Measurements from ENCODE around the gene STXBP5L. TPM values are rescaled to one million over a fixed set of nuclear protein-coding genes. Genes with fewer than 3 reads are reported as not detected.
"Not testable (repeated sequence)": the region's sequence is repeated elsewhere in the genome, so short reads cannot be mapped to it uniquely, and the experiment has no call there.

Gene STXBP5L
- total RNA-seq, 1 experiment from 2014 or later, result not detected

DNA sequence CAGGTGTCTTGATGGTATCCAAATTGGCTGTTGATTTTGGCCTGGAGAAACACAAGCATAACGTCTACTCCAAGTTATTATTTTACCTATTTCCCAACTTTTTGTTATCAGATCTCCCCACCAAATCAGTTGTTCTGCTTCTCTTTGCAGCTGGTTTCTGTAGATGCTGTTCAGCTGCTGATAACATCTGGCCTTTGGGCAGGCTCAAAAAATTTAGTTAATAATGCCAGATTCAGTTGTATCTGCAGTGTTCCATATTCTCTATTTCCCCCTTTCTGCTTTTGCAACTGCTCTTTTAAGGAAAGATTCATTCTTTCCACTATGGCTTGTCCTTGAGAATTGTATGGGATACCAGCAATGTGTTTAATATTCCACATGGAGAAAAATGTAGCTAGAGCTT is 488.0 kb downstream of the STXBP5L start:
- in situ Hi-C loops (cut with HindIII; ENCODE audit: low sequenced_read_pairs); DNase-seq (ENCODE audit: low spot score): not testable (repeated sequence)

GRCh38 chr3:121398051-121398450 is 490.0 kb downstream of the STXBP5L start:
- DNase-seq (ENCODE audit: low spot score); in situ Hi-C loops (cut with HindIII; ENCODE audit: low sequenced_read_pairs): not testable (repeated sequence)

DNA sequence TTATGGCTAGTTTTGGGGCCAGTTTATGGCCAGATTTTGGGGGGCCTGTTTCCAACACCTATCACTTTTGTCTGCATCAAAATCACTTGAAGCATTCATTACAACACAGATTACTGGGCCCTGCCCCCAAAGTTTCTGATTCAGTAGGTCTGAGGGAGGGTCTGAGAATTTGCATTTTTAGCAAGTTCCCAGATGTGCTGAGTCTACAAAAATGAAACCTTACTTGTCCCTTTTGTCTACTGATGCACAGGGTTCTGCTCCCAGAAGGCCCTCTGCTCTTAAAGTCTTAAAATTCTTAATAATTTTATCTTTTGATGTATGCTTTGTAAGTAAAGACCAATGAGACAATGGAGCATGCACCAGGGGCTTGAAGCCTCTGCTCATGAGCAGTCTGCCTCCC is 491.8 kb downstream of the STXBP5L start:
- in situ Hi-C loops (cut with HindIII; ENCODE audit: low sequenced_read_pairs), result no loop called here
- DNase-seq (ENCODE audit: low spot score), result no peak

DNA sequence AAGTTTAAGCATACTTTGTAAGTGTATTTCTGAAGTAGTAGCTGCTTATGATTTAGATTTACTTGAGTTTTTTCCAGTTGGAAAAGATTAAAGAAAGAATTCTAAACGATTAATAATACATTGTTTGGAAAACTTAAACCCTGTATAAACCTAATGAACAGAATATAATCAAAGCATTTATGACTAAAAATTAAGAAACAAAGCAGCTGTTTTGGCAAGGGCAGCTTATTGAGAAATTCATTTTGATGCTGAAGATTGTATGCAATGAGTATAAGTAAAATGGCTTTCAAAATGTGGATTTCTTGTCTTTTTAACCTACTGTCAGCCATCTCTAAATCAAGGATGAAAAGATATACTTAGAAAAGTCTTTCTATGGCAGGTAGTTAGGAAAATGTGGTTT is 497.6 kb downstream of the STXBP5L start:
- in situ Hi-C loops (cut with HindIII; ENCODE audit: low sequenced_read_pairs), result no loop called here
- no peak for DNase-seq (ENCODE audit: low spot score)

DNA sequence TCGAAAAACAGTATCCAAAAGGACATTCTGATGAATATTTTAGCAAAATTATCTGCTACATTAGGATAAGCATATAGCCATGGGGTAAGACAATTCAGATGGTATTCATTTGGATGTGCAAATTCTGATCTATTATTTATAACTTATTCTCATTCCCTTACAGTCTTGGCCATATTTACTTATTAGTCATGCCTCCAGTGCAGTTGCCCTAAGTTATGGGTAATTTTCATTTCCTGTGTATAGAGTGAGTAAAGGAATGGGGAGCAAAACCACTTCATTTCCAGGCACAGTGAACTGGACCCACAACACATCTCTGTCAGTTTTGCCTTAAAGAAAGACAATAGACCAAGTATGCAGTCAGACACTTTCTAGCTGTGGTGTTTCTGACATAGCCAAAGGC is 503.5 kb downstream of the STXBP5L start:
- in situ Hi-C loops (cut with HindIII; ENCODE audit: low sequenced_read_pairs), result no loop called here
- DNase-seq (ENCODE audit: low spot score), result no peak

DNA sequence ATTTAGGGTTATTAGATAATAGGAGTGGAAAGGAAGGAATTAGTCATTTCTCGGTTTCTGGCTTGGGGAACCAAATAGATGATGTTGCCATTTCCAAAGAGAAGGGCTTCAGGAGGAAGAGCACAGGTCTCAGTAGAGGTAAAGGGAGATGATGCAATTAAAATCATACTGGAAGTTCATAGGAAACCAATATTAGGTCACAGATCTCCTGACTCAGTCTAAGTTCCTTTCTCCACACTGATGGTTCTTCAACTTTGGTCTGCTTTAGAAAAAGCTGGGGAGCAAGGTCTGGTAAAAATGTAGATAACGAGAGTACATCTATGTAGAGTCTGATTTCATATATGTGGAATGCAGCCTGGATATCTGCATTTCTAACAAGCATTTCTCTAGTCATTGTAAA is 506.9 kb downstream of the STXBP5L start:
- no peak for DNase-seq (ENCODE audit: low spot score)
- in situ Hi-C loops (cut with HindIII; ENCODE audit: low sequenced_read_pairs), result no loop called here

DNA sequence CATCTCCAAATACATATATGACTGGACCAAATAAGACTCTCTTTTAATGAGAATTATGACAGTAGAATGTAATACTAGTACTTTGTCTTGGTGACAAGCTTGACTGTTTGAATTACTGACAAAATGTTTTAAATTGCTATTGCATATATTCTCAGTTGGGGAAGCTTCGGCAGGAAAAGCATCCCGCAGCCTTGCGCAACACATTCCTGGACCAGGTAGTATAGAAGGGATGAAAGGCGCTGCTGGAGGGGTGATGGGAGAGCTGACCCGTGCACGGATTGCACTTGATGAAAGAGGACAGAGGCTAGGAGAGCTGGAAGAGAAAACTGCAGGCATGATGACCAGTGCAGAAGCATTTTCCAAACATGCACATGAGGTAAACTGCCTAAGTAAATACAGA is 510.2 kb downstream of the STXBP5L start:
- DNase-seq (ENCODE audit: low spot score), result no peak
- in situ Hi-C loops (cut with HindIII; ENCODE audit: low sequenced_read_pairs), result no loop called here

- in situ Hi-C loops (cut with HindIII; ENCODE audit: low sequenced_read_pairs), result no loop called here
- no peak for DNase-seq (ENCODE audit: low spot score)
Measured at GRCh38 chr3:121424549-121424948, 516.5 kb downstream of the STXBP5L start.

GRCh38 chr3:121430664-121431215 is 522.7 kb downstream of the STXBP5L start:
- DNase-seq (ENCODE audit: low spot score), result no peak
- in situ Hi-C loops (cut with HindIII; ENCODE audit: low sequenced_read_pairs), result no loop called here

DNA sequence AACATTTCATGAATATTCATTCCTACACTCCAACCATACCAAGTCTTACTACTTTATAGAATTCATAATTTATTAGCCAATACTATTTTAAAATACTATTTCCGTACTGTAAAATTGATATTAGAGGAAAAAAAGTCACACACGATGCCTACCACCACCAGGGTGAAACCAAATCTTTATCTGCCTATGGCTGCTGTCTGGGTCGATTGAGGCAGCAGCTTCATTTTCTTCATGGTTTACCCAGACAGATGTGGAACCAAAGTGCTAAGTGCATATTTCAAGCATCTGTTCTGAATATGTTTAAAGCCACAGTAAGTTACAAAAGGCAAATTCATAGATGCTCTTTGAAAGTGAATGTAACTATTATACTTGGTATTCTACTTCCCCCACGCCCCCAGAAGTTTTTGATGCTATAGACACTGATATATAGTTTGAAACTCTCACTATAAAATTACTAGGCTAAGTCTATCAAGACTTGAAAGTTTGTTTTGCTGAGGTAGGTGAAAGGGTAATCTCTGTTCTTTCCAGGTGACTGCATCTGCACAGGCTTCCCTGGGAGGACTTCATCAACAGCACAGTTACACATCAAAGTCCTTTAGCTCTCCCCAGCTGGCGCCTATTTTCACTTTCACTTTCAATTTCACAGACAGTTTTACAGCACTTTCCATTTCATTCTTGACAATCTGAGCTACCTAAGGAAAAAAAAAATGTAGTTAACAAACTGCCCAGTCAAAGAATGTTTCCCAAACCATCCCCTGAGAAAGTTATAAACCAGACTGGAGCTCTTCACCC is 523.9 kb downstream of the STXBP5L start:
- in situ Hi-C loops (cut with HindIII; ENCODE audit: low sequenced_read_pairs), result no loop called here
- no peak for DNase-seq (ENCODE audit: low spot score)

DNA sequence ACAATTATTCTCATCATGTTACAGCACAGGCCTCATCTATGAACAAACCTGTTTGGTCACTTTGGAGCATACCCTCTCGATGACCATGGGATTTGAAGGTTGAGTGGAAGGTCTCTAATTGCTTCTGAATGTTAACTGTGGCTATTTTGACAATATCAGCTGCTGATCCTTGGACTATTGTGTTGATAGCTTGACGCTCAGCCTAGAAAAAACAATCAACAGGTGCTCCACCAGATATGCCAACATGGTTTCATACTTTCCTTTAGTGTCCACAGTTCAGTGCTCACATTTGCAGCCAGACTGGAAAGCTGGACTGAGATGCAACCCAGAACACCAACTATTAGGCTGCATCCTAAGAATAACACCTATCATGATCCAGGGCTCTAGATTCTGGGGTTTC is 528.1 kb downstream of the STXBP5L start:
- in situ Hi-C loops (cut with HindIII; ENCODE audit: low sequenced_read_pairs), result no loop called here
- DNase-seq (ENCODE audit: low spot score), result no peak

DNA sequence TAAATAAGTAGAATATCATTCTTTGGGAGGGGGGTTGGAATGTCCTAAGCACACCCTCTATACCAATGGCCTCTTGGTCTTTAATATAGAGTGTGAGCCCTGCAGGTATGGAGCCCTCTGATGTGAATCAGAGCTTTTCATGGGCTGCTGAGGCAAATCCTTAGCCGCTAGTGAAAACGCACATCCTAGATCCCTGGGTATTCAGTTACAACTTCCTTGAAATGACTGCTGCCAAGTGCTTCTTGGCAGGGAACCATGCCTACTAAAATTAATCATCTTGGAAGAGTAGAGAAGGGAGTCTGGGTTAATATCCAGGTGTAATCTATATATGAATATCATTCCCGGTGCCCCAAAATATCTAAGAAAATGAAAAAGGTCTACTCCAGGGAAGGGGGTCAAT is 528.6 kb downstream of the STXBP5L start:
- DNase-seq (ENCODE audit: low spot score), result peak; percentile 47
- in situ Hi-C loops (cut with HindIII; ENCODE audit: low sequenced_read_pairs), result no loop called here

GRCh38 chr3:121443456-121443855 is 535.5 kb downstream of the STXBP5L start:
- in situ Hi-C loops (cut with HindIII; ENCODE audit: low sequenced_read_pairs), result no loop called here

GRCh38 chr3:121451752-121452151 is 543.7 kb downstream of the STXBP5L start:
- in situ Hi-C loops (cut with HindIII; ENCODE audit: low sequenced_read_pairs); DNase-seq (ENCODE audit: low spot score): not testable (repeated sequence)

More at GRCh38 chr3:121443456-121443855, 535.5 kb downstream of the STXBP5L start:
- no peak for DNase-seq (ENCODE audit: low spot score)

DNA sequence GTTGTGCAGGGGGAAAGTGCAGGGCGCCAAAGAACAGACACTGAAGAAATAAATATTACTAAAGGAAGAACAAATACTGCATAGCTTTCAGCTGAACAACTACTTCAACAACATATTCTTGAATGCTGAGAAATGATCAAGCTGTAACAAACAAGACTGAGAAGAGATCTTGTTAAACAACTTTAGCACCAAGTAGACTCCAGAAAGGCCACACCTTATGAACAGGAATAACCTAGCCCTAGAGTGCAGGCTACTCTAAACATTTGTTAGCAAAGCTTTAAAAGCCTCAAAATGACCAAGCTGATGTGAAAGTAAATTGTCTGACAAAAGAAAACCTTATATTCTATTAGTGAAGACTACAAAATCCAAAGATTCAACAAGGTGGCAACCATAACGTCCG is 554.6 kb downstream of the STXBP5L start:
- DNase-seq (ENCODE audit: low spot score), result no peak
- in situ Hi-C loops (cut with HindIII; ENCODE audit: low sequenced_read_pairs), result no loop called here

- DNase-seq (ENCODE audit: low spot score), result no peak
- in situ Hi-C loops (cut with HindIII; ENCODE audit: low sequenced_read_pairs), result no loop called here
Measured at GRCh38 chr3:121463745-121464144, 555.7 kb downstream of the STXBP5L start.

DNA sequence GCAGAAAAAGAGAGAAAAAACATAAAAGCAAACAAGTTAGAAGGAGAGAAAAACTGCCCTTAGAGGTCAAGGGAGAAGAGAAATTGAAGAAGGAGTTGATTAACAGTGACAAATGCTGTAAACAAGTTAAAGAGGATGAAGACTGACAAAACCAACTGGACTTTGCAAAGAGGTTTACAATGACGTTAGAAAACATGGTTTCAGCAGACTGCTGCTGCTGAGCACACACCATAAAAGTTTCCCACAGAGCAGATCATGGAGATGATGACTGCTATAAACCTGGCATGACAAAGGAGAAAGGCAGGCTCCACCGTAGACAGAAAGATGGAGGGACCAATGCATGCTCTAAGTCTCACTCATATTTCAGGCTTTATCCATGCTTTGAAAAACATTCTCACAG is 559.1 kb downstream of the STXBP5L start:
- DNase-seq (ENCODE audit: low spot score), result no peak

GRCh38 chr3:121473001-121473400 is 565.0 kb downstream of the STXBP5L start:
- DNase-seq (ENCODE audit: low spot score), result no peak
- in situ Hi-C loops (cut with HindIII; ENCODE audit: low sequenced_read_pairs), result no loop called here

More for the DNA sequence above, 559.1 kb downstream of the STXBP5L start:
- in situ Hi-C loops (cut with HindIII; ENCODE audit: low sequenced_read_pairs), result no loop called here

Measured in G401 (cell line).